NT2/D1 (cell line): ENCODE measurements around the gene ADAMTS15.

ENCODE experiments used
- SUZ12 ChIP-seq: IDR thresholded peaks from 2 replicates; pipeline ENCODE4 v1.6.1; 2011; ENCODE audit not compliant: insufficient read length, insufficient read depth; ENCODE audit errors: extremely low read depth
- YY1 ChIP-seq: IDR thresholded peaks from 2 replicates; pipeline ENCODE4 v1.6.1; 2011; ENCODE audit not compliant: insufficient read length, insufficient read depth
- ZNF274 ChIP-seq: IDR thresholded peaks from 2 replicates; pipeline ENCODE4 v1.6.1; 2011; ENCODE audit warnings: mild to moderate bottlenecking, low read depth, low read length

GRCh38 chr11:130457623-130458409, 9.4 kb downstream of the ADAMTS15 start:
- TF ChIP-seq SUZ12: no peak
- TF ChIP-seq ZNF274: no peak
- no peak for TF ChIP-seq YY1
